Activated naive CD4-positive, alpha-beta T cell treated with anti-CD3 and anti-CD28 coated beads, Interleukin-2, amount 10 ng/mL, durations not matched to agents 7 days and 5 days (primary cell): ENCODE results near the gene RXYLT1.
"Not testable (repeated sequence)": the region's sequence is repeated elsewhere in the genome, so short reads cannot be mapped to it uniquely, and the experiment has no call there.

Source experiments
- CTCF ChIA-PET: fragments of 350-600 bp; sonication (Branson Sonifier 250); formaldehyde crosslinking; loops from one replicate; lab custom pipeline; 2021; ENCODE audit warnings: antibody characterized with exemption; lab: Charles Lee
- DNase-seq: peaks from one replicate; pipeline ENCODE4 v3.0.0-alpha.2; 2020
- H3K27ac Mint-ChIP-seq: one replicate; pipeline ENCODE4 v1.8.0; 2021; ENCODE audit warnings: mild to moderate bottlenecking, moderate library complexity, mixed read lengths
- H3K27me3 Mint-ChIP-seq: one replicate; pipeline ENCODE4 v1.8.0; 2021; ENCODE audit warnings: mild to moderate bottlenecking, mixed read lengths
- H3K36me3 Mint-ChIP-seq: one replicate; pipeline ENCODE4 v1.8.0; 2021; ENCODE audit warnings: mixed read lengths
- H3K4me1 Mint-ChIP-seq: one replicate; pipeline ENCODE4 v1.8.0; 2021; ENCODE audit warnings: mixed read lengths
- H3K4me3 Mint-ChIP-seq: one replicate; pipeline ENCODE4 v1.8.0; 2021; ENCODE audit warnings: mild to moderate bottlenecking, moderate library complexity, mixed read lengths
- H3K9me3 Mint-ChIP-seq: one replicate; pipeline ENCODE4 v1.8.0; 2021; ENCODE audit warnings: mixed read lengths

RXYLT1 gene

GRCh38 chr12:63814146-63814772 is 34.5 kb downstream of the RXYLT1 start:
- Mint-ChIP-seq H3K36me3 (no peaks in the 10 kb centered on the region), H3K27me3 (no peaks in the 10 kb centered on the region), H3K9me3 (no peaks in the 10 kb centered on the region), H3K27ac (no peak overlapping the region), H3K4me1 (peaks cover 5% of the 10 kb centered on the region), H3K4me3 (no peak overlapping the region)
- DNase-seq, result no peak
- CTCF ChIA-PET, result no interaction called here

- H3K27ac Mint-ChIP-seq, result no peak overlapping the region
- CTCF ChIA-PET, result no interaction called here
- no peak for DNase-seq
- no peak overlapping the region for H3K4me3 Mint-ChIP-seq
- H3K27me3 Mint-ChIP-seq, result no peaks in the 10 kb centered on the region
- H3K36me3 Mint-ChIP-seq, result no peaks in the 10 kb centered on the region
- no peaks in the 10 kb centered on the region for H3K9me3 Mint-ChIP-seq
- peaks cover 5% of the 10 kb centered on the region for H3K4me1 Mint-ChIP-seq
These were observed 35.8 kb downstream of the RXYLT1 start for GRCh38 chr12:63815482-63815852.

- DNase-seq, result no peak
- CTCF ChIA-PET, result no interaction called here
- Mint-ChIP-seq H3K9me3 (no peaks in the 10 kb centered on the region), H3K4me1 (peaks cover 5% of the 10 kb centered on the region), H3K27ac (no peak overlapping the region), H3K27me3 (no peaks in the 10 kb centered on the region), H3K36me3 (no peaks in the 10 kb centered on the region), H3K4me3 (no peak overlapping the region)
These were observed 36.3 kb downstream of the RXYLT1 start for GRCh38 chr12:63816031-63816430.

GRCh38 chr12:63820427-63820826 is 40.7 kb downstream of the RXYLT1 start:
- Mint-ChIP-seq H3K4me1 (peaks cover 8% of the 10 kb centered on the region), H3K27ac (no peak overlapping the region), H3K27me3 (peaks cover 24% of the 10 kb centered on the region), H3K36me3 (no peaks in the 10 kb centered on the region), H3K4me3 (no peak overlapping the region), H3K9me3 (no peaks in the 10 kb centered on the region)
- no peak for DNase-seq
- CTCF ChIA-PET, result no interaction called here

GRCh38 chr12:63821781-63822251 is 42.1 kb downstream of the RXYLT1 start:
- Mint-ChIP-seq H3K27me3 (peaks cover 24% of the 10 kb centered on the region), H3K9me3 (no peaks in the 10 kb centered on the region), H3K36me3 (no peaks in the 10 kb centered on the region), H3K27ac (no peak overlapping the region), H3K4me3 (peak overlapping the region; percentile 63), H3K4me1 (peaks cover 6% of the 10 kb centered on the region)
- no peak for DNase-seq
- CTCF ChIA-PET, result interaction anchor here (0.7 kb wide), 1 partner anchor 23 kb away, joined by 4 read pairs; no protein-coding TSS in a partner anchor

- Mint-ChIP-seq H3K27ac (no peak overlapping the region), H3K4me1 (peaks cover 6% of the 10 kb centered on the region), H3K4me3 (no peak overlapping the region), H3K36me3 (no peaks in the 10 kb centered on the region), H3K9me3 (no peaks in the 10 kb centered on the region), H3K27me3 (peaks cover 24% of the 10 kb centered on the region)
- CTCF ChIA-PET, result no interaction called here
- DNase-seq, result no peak
These were observed 42.6 kb downstream of the RXYLT1 start for GRCh38 chr12:63822352-63822751.

GRCh38 chr12:63823040-63823439 is 43.3 kb downstream of the RXYLT1 start:
- Mint-ChIP-seq H3K4me1 (peaks cover 6% of the 10 kb centered on the region), H3K4me3 (no peak overlapping the region), H3K36me3 (no peaks in the 10 kb centered on the region), H3K27me3 (peaks cover 24% of the 10 kb centered on the region), H3K9me3 (no peaks in the 10 kb centered on the region), H3K27ac (no peak overlapping the region)
- CTCF ChIA-PET, result no interaction called here
- DNase-seq, result no peak

GRCh38 chr12:63826006-63826585 is 46.4 kb downstream of the RXYLT1 start:
- H3K4me3 Mint-ChIP-seq, result no peak overlapping the region
- no peak for DNase-seq
- H3K27me3 Mint-ChIP-seq, result peaks cover 32% of the 10 kb centered on the region
- peaks cover 6% of the 10 kb centered on the region for H3K4me1 Mint-ChIP-seq
- no peak overlapping the region for H3K27ac Mint-ChIP-seq
- H3K36me3 Mint-ChIP-seq, result no peaks in the 10 kb centered on the region
- no peaks in the 10 kb centered on the region for H3K9me3 Mint-ChIP-seq
- CTCF ChIA-PET, result interaction anchor here (1.4 kb wide), 2 partner anchors 20 to 430 kb away, joined by 3 to 5 read pairs; no protein-coding TSS in a partner anchor

- Mint-ChIP-seq H3K4me1 (no peaks in the 10 kb centered on the region), H3K27me3 (peaks cover 8% of the 10 kb centered on the region), H3K4me3 (no peak overlapping the region), H3K36me3 (no peaks in the 10 kb centered on the region), H3K9me3 (no peaks in the 10 kb centered on the region), H3K27ac (no peak overlapping the region)
- no peak for DNase-seq
- CTCF ChIA-PET, result no interaction called here
These were observed 49.2 kb downstream of the RXYLT1 start for GRCh38 chr12:63828867-63829266.

GRCh38 chr12:63836046-63836445 is 56.3 kb downstream of the RXYLT1 start:
- no peak for DNase-seq
- no peak overlapping the region for H3K27ac Mint-ChIP-seq
- no peaks in the 10 kb centered on the region for H3K4me1 Mint-ChIP-seq
- H3K4me3 Mint-ChIP-seq, result no peak overlapping the region
- H3K27me3 Mint-ChIP-seq, result peaks cover 10% of the 10 kb centered on the region
- CTCF ChIA-PET, result interaction anchor here (0.6 kb wide), 1 partner anchor 156 kb away, joined by 4 read pairs; no protein-coding TSS in a partner anchor
- no peaks in the 10 kb centered on the region for H3K9me3 Mint-ChIP-seq
- no peaks in the 10 kb centered on the region for H3K36me3 Mint-ChIP-seq

GRCh38 chr12:63836936-63837335 is 57.2 kb downstream of the RXYLT1 start:
- no peaks in the 10 kb centered on the region for H3K36me3 Mint-ChIP-seq
- H3K4me3 Mint-ChIP-seq, result no peak overlapping the region
- H3K27ac Mint-ChIP-seq, result no peak overlapping the region
- no peaks in the 10 kb centered on the region for H3K4me1 Mint-ChIP-seq
- no peak for DNase-seq
- CTCF ChIA-PET, result no interaction called here
- H3K9me3 Mint-ChIP-seq, result no peaks in the 10 kb centered on the region
- peaks cover 13% of the 10 kb centered on the region for H3K27me3 Mint-ChIP-seq

- DNase-seq, result no peak
- Mint-ChIP-seq H3K36me3 (no peaks in the 10 kb centered on the region), H3K4me3 (no peak overlapping the region), H3K27me3 (peaks cover 27% of the 10 kb centered on the region), H3K4me1 (peaks cover 3% of the 10 kb centered on the region), H3K9me3 (no peaks in the 10 kb centered on the region), H3K27ac (no peak overlapping the region)
- CTCF ChIA-PET, result interaction anchor here (2.5 kb wide), 1 partner anchor 418 kb away, joined by 13 read pairs; no protein-coding TSS in a partner anchor
These were observed 58.7 kb downstream of the RXYLT1 start for GRCh38 chr12:63838411-63838810.

- H3K27ac Mint-ChIP-seq, result no peak overlapping the region
These were observed 61.3 kb downstream of the RXYLT1 start for GRCh38 chr12:63841011-63841410.

GRCh38 chr12:63841571-63841970 is 61.9 kb downstream of the RXYLT1 start:
- peaks cover 9% of the 10 kb centered on the region for H3K4me1 Mint-ChIP-seq
- no peak for DNase-seq
- H3K27me3 Mint-ChIP-seq, result peaks cover 49% of the 10 kb centered on the region
- CTCF ChIA-PET, result no interaction called here
- H3K4me3 Mint-ChIP-seq, result no peak overlapping the region
- H3K36me3 Mint-ChIP-seq, result no peaks in the 10 kb centered on the region
- no peak overlapping the region for H3K27ac Mint-ChIP-seq
- H3K9me3 Mint-ChIP-seq, result no peaks in the 10 kb centered on the region

More at GRCh38 chr12:63841011-63841410, 61.3 kb downstream of the RXYLT1 start:
- peaks cover 9% of the 10 kb centered on the region for H3K4me1 Mint-ChIP-seq
- CTCF ChIA-PET, result no interaction called here
- no peaks in the 10 kb centered on the region for H3K36me3 Mint-ChIP-seq
- H3K27me3 Mint-ChIP-seq, result peaks cover 44% of the 10 kb centered on the region
- no peak overlapping the region for H3K4me3 Mint-ChIP-seq
- H3K9me3 Mint-ChIP-seq, result no peaks in the 10 kb centered on the region
- no peak for DNase-seq

- H3K4me1 Mint-ChIP-seq, H3K9me3 Mint-ChIP-seq, H3K36me3 Mint-ChIP-seq, H3K27ac Mint-ChIP-seq, DNase-seq: not testable (repeated sequence)
- Mint-ChIP-seq H3K27me3 (peaks cover 51% of the 10 kb centered on the region), H3K4me3 (peak overlapping the region; percentile 48)
- CTCF ChIA-PET, result interaction anchor here (3.3 kb wide), 1 partner anchor 413 kb away, joined by 19 read pairs; no protein-coding TSS in a partner anchor
These were observed 63.0 kb downstream of the RXYLT1 start for GRCh38 chr12:63842750-63843149.
